Measurements from ENCODE around the gene VCAN. TPM values are rescaled to one million over a fixed set of nuclear protein-coding genes. Genes with fewer than 3 reads are reported as not detected.

Gene VCAN
- total RNA-seq, 4 donors from 2014 or later, result 21.2 to 44.1 (median 36.5) TPM

- TF ChIP-seq, protein P1, sequence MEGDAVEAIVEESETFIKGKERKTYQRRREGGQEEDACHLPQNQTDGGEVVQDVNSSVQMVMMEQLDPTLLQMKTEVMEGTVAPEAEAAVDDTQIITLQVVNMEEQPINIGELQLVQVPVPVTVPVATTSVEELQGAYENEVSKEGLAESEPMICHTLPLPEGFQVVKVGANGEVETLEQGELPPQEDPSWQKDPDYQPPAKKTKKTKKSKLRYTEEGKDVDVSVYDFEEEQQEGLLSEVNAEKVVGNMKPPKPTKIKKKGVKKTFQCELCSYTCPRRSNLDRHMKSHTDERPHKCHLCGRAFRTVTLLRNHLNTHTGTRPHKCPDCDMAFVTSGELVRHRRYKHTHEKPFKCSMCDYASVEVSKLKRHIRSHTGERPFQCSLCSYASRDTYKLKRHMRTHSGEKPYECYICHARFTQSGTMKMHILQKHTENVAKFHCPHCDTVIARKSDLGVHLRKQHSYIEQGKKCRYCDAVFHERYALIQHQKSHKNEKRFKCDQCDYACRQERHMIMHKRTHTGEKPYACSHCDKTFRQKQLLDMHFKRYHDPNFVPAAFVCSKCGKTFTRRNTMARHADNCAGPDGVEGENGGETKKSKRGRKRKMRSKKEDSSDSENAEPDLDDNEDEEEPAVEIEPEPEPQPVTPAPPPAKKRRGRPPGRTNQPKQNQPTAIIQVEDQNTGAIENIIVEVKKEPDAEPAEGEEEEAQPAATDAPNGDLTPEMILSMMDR (IDR thresholded peaks at IDR 0.05), result no peak
- no peak for TF ChIP-seq POLR2A (IDR thresholded peaks at IDR 0.05)
- H3K4me3 ChIP-seq (ENCODE audit: low read depth, poor library complexity, severe bottlenecking), result no peak overlapping the region
- intact Hi-C loops (cut with DNase I; ENCODE audit: low total_unique reads), result loop anchor here (5.0 kb wide), 1 partner anchor 1216 kb away; no protein-coding TSS in a partner anchor
- WGBS, 2 donors, result 49 to 52% methylated on average over 5 of the region's 5 CpGs
- DNase-seq (ENCODE audit: low spot score in 2 of 2), result peak in 1 of 2 donors; percentile 21
Measured at GRCh38 chr5:83562791-83563557, 91.4 kb downstream of the VCAN start.

DNA sequence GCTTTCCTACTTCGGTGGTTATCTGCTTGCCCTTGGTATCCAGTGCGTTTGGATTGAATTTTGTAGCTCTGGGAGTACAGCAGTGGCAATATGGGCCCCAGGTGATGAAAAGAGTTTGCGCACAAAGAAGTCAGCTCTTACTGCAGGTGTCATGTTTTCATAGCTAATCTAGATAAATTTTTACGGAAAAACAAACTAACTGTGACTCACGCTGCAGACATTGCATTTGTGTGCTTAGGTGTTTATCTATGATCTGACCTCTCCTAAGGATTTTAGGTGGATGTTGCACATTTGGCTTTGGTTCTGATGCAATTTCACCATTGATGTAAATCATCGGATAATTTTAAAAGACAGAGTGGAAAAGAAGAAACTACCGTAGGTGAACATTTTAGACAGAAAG, 92.1 kb downstream of the VCAN start:
- H3K4me3 ChIP-seq (ENCODE audit: low read depth, poor library complexity, severe bottlenecking), result no peak overlapping the region
- TF ChIP-seq, protein P1 (IDR thresholded peaks at IDR 0.05), result no peak
- TF ChIP-seq POLR2A (IDR thresholded peaks at IDR 0.05), result no peak
- WGBS, 2 donors, result 67 to 70% methylated on average over 7 of the region's 7 CpGs
- intact Hi-C loops (cut with DNase I; ENCODE audit: low total_unique reads), result loop anchor here (5.0 kb wide), 1 partner anchor 1216 kb away; no protein-coding TSS in a partner anchor
- no peak for DNase-seq (ENCODE audit: low spot score in 2 of 2)

DNA sequence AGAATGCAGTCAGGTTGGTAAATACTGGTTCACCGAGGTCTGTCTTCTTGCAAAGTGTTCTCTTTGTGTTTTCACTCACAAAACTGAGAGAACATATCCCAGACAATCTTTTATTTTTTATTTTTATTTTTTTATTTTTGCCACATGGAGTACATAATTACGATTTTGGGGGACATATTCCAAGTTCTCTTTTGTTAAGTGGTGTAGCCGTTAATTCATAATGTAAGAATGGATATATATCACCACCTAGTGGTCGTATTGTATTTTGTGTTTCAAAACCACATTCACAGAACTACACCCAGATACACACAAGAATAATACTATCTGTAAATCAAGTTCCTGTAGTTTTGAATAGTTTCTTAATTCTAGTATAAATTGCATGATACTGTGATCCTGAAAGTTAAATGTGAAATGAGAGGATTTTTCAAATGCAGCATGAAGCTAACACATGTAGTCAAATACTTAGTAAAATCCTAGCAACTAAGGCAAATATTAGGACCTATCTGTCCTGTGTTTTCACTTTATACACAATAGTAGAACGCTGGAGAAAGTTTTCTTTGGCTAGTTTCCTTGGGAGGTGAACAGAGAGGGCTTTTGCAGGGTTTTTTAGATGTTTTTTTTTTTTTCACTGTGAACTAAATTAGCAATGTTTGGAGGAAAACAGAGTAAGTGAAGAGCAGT, 92.7 kb downstream of the VCAN start:
- 22 to 23% methylated on average over 5 of the region's 5 CpGs for WGBS, 2 donors
- TF ChIP-seq POLR2A (IDR thresholded peaks at IDR 0.05), result no peak
- TF ChIP-seq, protein P1 (IDR thresholded peaks at IDR 0.05), result peak in 1 of 3 donors; percentile 27
- intact Hi-C loops (cut with DNase I; ENCODE audit: low total_unique reads), result loop anchor here (5.0 kb wide), 1 partner anchor 1217 kb away; no protein-coding TSS in a partner anchor
- no peak for DNase-seq (ENCODE audit: low spot score in 2 of 2)
- H3K4me3 ChIP-seq (ENCODE audit: low read depth, poor library complexity, severe bottlenecking), result no peak overlapping the region

GRCh38 chr5:83567741-83568140, 96.2 kb downstream of the VCAN start:
- WGBS, 2 donors, result 31 to 44% methylated on average over 2 of the region's 2 CpGs
- no peak for DNase-seq (ENCODE audit: low spot score in 2 of 2)
- TF ChIP-seq, protein P1 (IDR thresholded peaks at IDR 0.05), result no peak
- TF ChIP-seq POLR2A (IDR thresholded peaks at IDR 0.05), result no peak
- no peak overlapping the region for H3K4me3 ChIP-seq (ENCODE audit: low read depth, poor library complexity, severe bottlenecking)
- intact Hi-C loops (cut with DNase I; ENCODE audit: low total_unique reads), result no loop called here

- H3K4me3 ChIP-seq (ENCODE audit: low read depth, poor library complexity, severe bottlenecking), result no peak overlapping the region
- no peak for DNase-seq (ENCODE audit: low spot score in 2 of 2)
- no peak for TF ChIP-seq POLR2A (IDR thresholded peaks at IDR 0.05)
- TF ChIP-seq, protein P1 (IDR thresholded peaks at IDR 0.05), result no peak
- intact Hi-C loops (cut with DNase I; ENCODE audit: low total_unique reads), result no loop called here
- 31 to 54% methylated on average over 2 of the region's 2 CpGs for WGBS, 2 donors
Measured at GRCh38 chr5:83568186-83568585, 96.6 kb downstream of the VCAN start.
